K562 (cell line): Measurements from ENCODE around the gene TTLL10. TPM values are rescaled to one million over a fixed set of nuclear protein-coding genes. Genes with fewer than 3 reads are reported as not detected.
"Not testable (repeated sequence)": the region's sequence is repeated elsewhere in the genome, so short reads cannot be mapped to it uniquely, and the experiment has no call there.

Experiments used
- ATAC-seq: fragments of 200-7000 bp; cut with Tn5 transposase; 3 replicates; pipeline ENCODE4 v1.9.1; 2020; ENCODE audit warnings: moderate library complexity
- BruUV-seq: library from RNA; stranded (reverse); fragments of 400-500 nt; replicated peaks from 2 replicates; lab custom pipeline; 2021; lab: Mats Ljungman, UMichigan
- CTCF ChIA-PET: fragments of 300-600 bp; formaldehyde crosslinking; extraction: SDS; loops from one replicate; lab custom pipeline; 2021; ENCODE audit warnings: low intra/inter-chr PET ratio; lab: Yijun Ruan, JAX
- POLR2A ChIA-PET: fragments of 300-600, 350-650 bp; sonication (Branson Sonifier 250); formaldehyde crosslinking; extraction: SDS; loops from one replicate; lab custom pipeline; 2021; ENCODE audit warnings: antibody characterized with exemption, inconsistent platforms; lab: Yijun Ruan, JAX
- DNase-seq, 4 experiments: peaks; one replicate each; pipeline versions ENCODE4 v3.0.0 to v3.0.0-alpha.2; 2011 to 2018; ENCODE audit warnings: low spot score in 3 of 4, mixed read lengths in 3 of 4; ENCODE audit errors: extremely low read depth in 1 of 4
- FAIRE-seq: peaks from 2 replicates; lab custom pipeline; 2011; peaks lifted over from hg19 to GRCh38; lab: Jason Lieb, UNC
- H2AFZ ChIP-seq: 2 replicates; pipeline ENCODE4 v1.6.0; 2011; ENCODE audit warnings: low read depth, low read length, control low read depth, inconsistent platforms
- H3K27ac ChIP-seq: fragments of 200-600 bp; 3 replicates; pipeline ENCODE4 v1.8.0; 2011; ENCODE audit warnings: low read depth, mild to moderate bottlenecking, control low read depth, inconsistent platforms, low read length, moderate library complexity, mixed read lengths; ENCODE audit errors: extremely low read depth
- H3K27me3 ChIP-seq, 2 experiments: fragments of 300-600 bp in 1 of 2; 2 replicates in 1 of 2; 3 replicates in 1 of 2; pipeline versions ENCODE4 v1.6.0 to v1.8.0; 2011; ENCODE audit warnings: inconsistent platforms in 2 of 2, low read length in 2 of 2, mild to moderate bottlenecking in 1 of 2, mixed read lengths in 1 of 2, moderate library complexity in 1 of 2; ENCODE audit not compliant: control insufficient read depth in 2 of 2, insufficient read depth in 2 of 2
- H3K36me3 ChIP-seq: fragments of 300-600 bp; 3 replicates; pipeline ENCODE4 v1.8.0; 2011; ENCODE audit warnings: mild to moderate bottlenecking, low read length, inconsistent platforms; ENCODE audit not compliant: control insufficient read depth, insufficient read depth
- H3K4me1 ChIP-seq, 2 experiments: fragments of 200-600 bp in 1 of 2; replicated peaks in 1 of 2; 2 replicates in 1 of 2; 3 replicates in 1 of 2; pipeline versions ENCODE4 v1.5.1 to v1.8.0; 2011; ENCODE audit warnings: inconsistent platforms in 2 of 2, low read length in 2 of 2, mild to moderate bottlenecking in 1 of 2, mixed read lengths in 1 of 2, moderate library complexity in 1 of 2; ENCODE audit not compliant: control insufficient read depth in 2 of 2, insufficient read depth in 2 of 2
- H3K4me2 ChIP-seq: 2 replicates; pipeline ENCODE4 v1.6.1; 2011; ENCODE audit warnings: low read length, control low read depth, inconsistent platforms, mixed read lengths; ENCODE audit not compliant: insufficient read depth
- H3K4me3 ChIP-seq: fragments of 200-600 bp; sonication (generic), shearing (Covaris generic); 2 replicates; pipeline ENCODE4 v1.5.1; 2016; ENCODE audit warnings: control low read depth, inconsistent platforms
- H3K79me2 ChIP-seq: fragments of 200-600 bp; 3 replicates; pipeline ENCODE4 v1.8.0; 2011; ENCODE audit warnings: low read length, inconsistent platforms; ENCODE audit not compliant: control insufficient read depth, insufficient read depth
- H3K9ac ChIP-seq, 2 experiments: 2 replicates each; pipeline versions ENCODE4 v1.6.0 to v1.6.1; 2011; ENCODE audit warnings: low read depth in 2 of 2, low read length in 2 of 2, control low read depth in 1 of 2, inconsistent platforms in 1 of 2, mild to moderate bottlenecking in 1 of 2, mixed read lengths in 1 of 2; ENCODE audit not compliant: insufficient read depth in 1 of 2
- H3K9me1 ChIP-seq: one replicate; pipeline ENCODE4 v1.6.0; 2011; ENCODE audit warnings: inconsistent platforms, mild to moderate bottlenecking, low read length, moderate library complexity; ENCODE audit not compliant: control insufficient read depth, insufficient read depth
- H3K9me3 ChIP-seq: replicated peaks from 2 replicates; pipeline ENCODE4 v1.5.1; 2011; ENCODE audit warnings: low read depth, low read length, inconsistent platforms; ENCODE audit not compliant: control insufficient read depth, insufficient read depth
- H4K20me1 ChIP-seq: replicated peaks from 2 replicates; pipeline ENCODE4 v1.6.1; 2011; ENCODE audit warnings: low read length, inconsistent platforms, mixed read lengths; ENCODE audit not compliant: control insufficient read depth, insufficient read depth
- CBX3 ChIP-seq, 2 experiments: IDR thresholded peaks; 1 replicate in 1 of 2; 2 replicates in 1 of 2; pipeline ENCODE4 v1.6.1; 2012; ENCODE audit warnings: inconsistent platforms in 2 of 2, low read length in 2 of 2, borderline replicate concordance in 1 of 2, control low read depth in 1 of 2
- JUNB ChIP-seq: fragments of 450-650 bp; formaldehyde crosslinking; conservative IDR thresholded peaks from 2 replicates; pipeline ENCODE4 v1.4.0; 2020; ENCODE audit warnings: mild to moderate bottlenecking
- TRIM24 ChIP-seq, 2 experiments: fragments of 450-650 bp; IDR thresholded peaks; 2 replicates each; pipeline ENCODE4 v1.6.1; 2016
- TRIM28 ChIP-seq: fragments of 450-650 bp; IDR thresholded peaks from 2 replicates; pipeline ENCODE4 v1.6.1; 2017
- ZNF280A ChIP-seq: fragments of 450-650 bp; IDR thresholded peaks from 2 replicates; pipeline ENCODE4 v1.6.1; 2018; ENCODE audit warnings: mild to moderate bottlenecking, low read depth; ENCODE audit not compliant: partially characterized antibody
- WGBS: fragments of 100-300 bp; shearing (Covaris generic); methylation state at CpG from one replicate; pipeline ENCODE4 v1.1.6; 2016; ENCODE audit warnings: low coverage, mixed read lengths; ENCODE audit not compliant: insufficient coverage; ENCODE audit errors: missing lambda C conversion rate; 5-methylcytosine and 5-hydroxymethylcytosine counted together
- in situ Hi-C: fragments of 300-500 bp; cut with MboI; formaldehyde crosslinking; loops from 4 replicates; pipeline ENCODE4 v1.15.0; 2018; ENCODE audit warnings: inconsistent platforms, mixed read lengths
- intact Hi-C: fragments of 100-400 bp; cut with micrococcal nuclease; formaldehyde crosslinking; loops from 2 replicates; pipeline ENCODE4 v1.14.2; 2022
- polyA plus RNA-seq, 8 experiments: library from polyadenylated mRNA; depleted of rRNA in 4 of 8; stranded (reverse) in 5 of 8; unstranded in 3 of 8; fragments of >200 nt; fragmentation: Nextera tagmentation in 2 of 8; fragmentation: Illumina TruSeq in 1 of 8; extraction: Ambion mirVana in 2 of 8; extraction: Trizol in 1 of 8; gene quantifications; 2 replicates each; pipeline versions ENCODE4 v1.2.1 to v1.2.3, GENCODE V29; 2011 to 2014; ENCODE audit warnings: inconsistent platforms in 1 of 8, missing spikeins in 1 of 8
- total RNA-seq, 7 experiments: library from RNA; depleted of rRNA in 6 of 7; stranded (reverse); fragments of >200 nt in 6 of 7; fragmentation: Illumina TruSeq in 2 of 7; extraction: Trizol in 2 of 7; gene quantifications; 2 replicates each; pipeline versions ENCODE4 v1.2.1 to v1.2.3, GENCODE V29; 2011 to 2021; ENCODE audit warnings: low replicate concordance in 1 of 7

The TTLL10 gene
- total and polyA plus RNA-seq, 9 of the 15 experiments (the other 6 are each of a cell fraction or from before 2014, with no cell fraction given), result not detected

- ChIA-PET CTCF (no interaction called here), POLR2A (no interaction called here)
- FAIRE-seq, result no peak
- DNase-seq, result no peak
- H3K36me3 ChIP-seq, result no peaks in the 10 kb centered on the region
- WGBS, result 25% methylated on average over 3 of the region's 3 CpGs
- H3K4me1 ChIP-seq, result peaks cover 0 to 29% of the 10 kb centered on the region in 2 experiments; a peak in 2 of 5 replicates
- no peak overlapping the region for H3K9ac ChIP-seq
- ATAC-seq, result no peak
- BruUV-seq, result no TSS peak
- in situ Hi-C loops (no loop called here), intact Hi-C loops (no loop called here)
- no peak overlapping the region for H2AFZ ChIP-seq
- H3K79me2 ChIP-seq, result no peaks in the 10 kb centered on the region
- H3K9me3 ChIP-seq, result peaks cover 6% of the 10 kb centered on the region; the same call in 1 of the 2 replicates
- no peaks in the 10 kb centered on the region; a peak in 2 of 5 replicates for H3K27me3 ChIP-seq
- no peak overlapping the region for H3K4me2 ChIP-seq
- H3K27ac ChIP-seq, result no peak overlapping the region
- H3K4me3 ChIP-seq, result no peak overlapping the region
- H4K20me1 ChIP-seq, result no peaks in the 10 kb centered on the region
- peak in 1 of 2 experiments; percentile 39; a peak in 1 of 4 replicates for TF ChIP-seq TRIM24 (IDR thresholded peaks at IDR 0.05)
- TF ChIP-seq ZNF280A, result peak; percentile 22
- TF ChIP-seq CBX3 (IDR thresholded peaks at IDR 0.05; ENCODE audit: borderline replicate concordance in 1 of 2, low read length in 2 of 2), result peak in 1 of 2 experiments; percentile 87; a peak in 2 of 3 replicates
- TF ChIP-seq TRIM28, result peak; percentile 92
- no peak for TF ChIP-seq JUNB (CRISPR knock-in tag)
- H3K9me1 ChIP-seq, result no peaks in the 10 kb centered on the region
Observed at GRCh38 chr1:1194723-1195122, 21.0 kb downstream of the TTLL10 start.

DNA sequence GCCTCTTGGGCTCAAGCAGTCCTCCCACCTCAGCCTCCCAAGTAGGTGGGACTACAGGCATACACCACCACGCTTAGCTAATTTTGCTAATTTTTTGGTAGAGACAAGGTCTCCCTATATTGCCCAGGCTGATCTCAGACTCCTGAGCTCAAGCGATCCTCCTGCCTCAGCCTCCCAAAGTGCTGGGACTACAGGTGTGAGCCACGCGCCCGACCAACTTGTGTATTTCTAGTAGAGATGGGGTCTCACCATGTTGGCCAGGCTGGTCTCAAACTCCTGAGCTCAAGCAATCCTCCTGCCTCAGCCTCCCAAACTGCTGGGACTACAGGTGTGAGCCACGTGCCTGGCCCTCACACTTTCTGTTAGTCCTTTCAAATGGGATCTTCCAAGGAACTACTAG, 22.0 kb downstream of the TTLL10 start:
- H3K9me1 ChIP-seq, H3K4me2 ChIP-seq, ATAC-seq, DNase-seq, H3K27me3 ChIP-seq, H3K79me2 ChIP-seq, BruUV-seq, FAIRE-seq, H3K36me3 ChIP-seq, CTCF ChIA-PET, H3K4me3 ChIP-seq, H4K20me1 ChIP-seq, H3K9me3 ChIP-seq, H3K27ac ChIP-seq, H3K9ac ChIP-seq, intact Hi-C loops, in situ Hi-C loops, H2AFZ ChIP-seq: not testable (repeated sequence)
- WGBS, result 66% methylated on average over 6 of the region's 6 CpGs
- peaks cover 0 to 39% of the 10 kb centered on the region in 2 experiments; a peak in 3 of 5 replicates for H3K4me1 ChIP-seq
- POLR2A ChIA-PET, result interaction anchor here (1.2 kb wide), 1 partner anchor 9 kb away, joined by 4 read pairs; no protein-coding TSS in a partner anchor
